ENCODE data around the gene PGC.
A peak's percentile ranks its signal among the peaks of the same experiment; 100 is the strongest.

The PGC gene

DNA sequence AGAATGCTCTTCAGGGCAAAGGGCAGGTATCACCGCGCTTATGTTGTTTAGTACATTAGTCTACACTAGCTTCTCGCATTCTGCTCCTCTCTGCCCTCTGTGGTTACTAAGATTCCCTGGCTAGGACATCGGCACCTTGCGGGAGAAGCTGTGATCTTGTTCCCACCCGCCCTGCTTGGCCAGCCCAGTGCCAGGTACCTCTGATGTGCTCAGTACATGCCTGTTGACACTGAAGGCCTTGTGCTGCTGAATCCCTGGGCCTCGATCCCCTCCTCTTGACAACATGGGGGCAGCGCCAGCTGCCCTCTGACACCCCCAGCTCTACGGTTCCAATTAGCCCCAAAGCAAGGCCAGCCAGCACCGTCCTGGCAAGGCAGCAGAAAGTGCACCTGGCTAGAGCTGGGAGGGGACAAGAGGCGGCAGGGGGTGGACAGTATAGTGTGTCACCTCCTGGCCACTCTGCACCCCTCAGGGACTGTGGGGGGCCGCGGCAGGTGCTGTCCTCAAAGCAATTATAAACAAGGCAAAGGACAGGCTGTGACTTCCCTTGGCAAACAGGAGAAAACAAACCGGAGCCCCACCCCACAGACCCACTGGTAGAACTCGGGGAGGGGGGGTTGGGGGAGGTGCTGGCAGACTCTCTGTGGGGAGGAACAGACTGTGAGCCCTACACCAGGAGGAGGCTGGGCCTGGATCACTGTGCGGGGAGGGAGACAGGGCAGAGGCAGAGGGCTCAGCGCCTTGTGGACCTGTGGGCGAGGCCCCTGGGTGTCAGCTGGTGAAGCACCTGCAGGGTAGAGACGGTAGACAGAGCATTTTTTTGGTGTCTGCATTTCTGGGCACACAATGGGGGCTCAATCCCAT, 18.9 kb downstream of the PGC start:
- no peak for DNase-seq

DNA sequence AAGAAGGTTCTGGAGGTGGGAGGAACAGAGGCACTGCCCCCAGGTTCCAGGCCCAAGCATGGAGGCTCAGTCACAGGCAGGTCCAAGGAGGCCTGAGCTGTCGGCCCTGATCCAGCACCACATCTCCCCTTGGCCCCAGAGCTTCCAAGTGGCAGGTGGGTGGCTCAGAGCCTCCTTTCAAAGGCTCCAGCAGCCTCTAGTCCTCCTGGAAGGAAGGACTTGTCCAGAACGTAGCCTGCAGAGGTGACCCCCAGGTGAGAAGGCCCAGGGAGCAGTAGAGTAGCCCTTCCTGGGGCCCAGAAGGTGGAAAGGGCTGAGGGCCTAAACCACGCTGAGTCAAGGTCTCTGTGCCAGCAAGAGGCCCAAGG, 19.5 kb downstream of the PGC start:
- no peak for DNase-seq

DNA sequence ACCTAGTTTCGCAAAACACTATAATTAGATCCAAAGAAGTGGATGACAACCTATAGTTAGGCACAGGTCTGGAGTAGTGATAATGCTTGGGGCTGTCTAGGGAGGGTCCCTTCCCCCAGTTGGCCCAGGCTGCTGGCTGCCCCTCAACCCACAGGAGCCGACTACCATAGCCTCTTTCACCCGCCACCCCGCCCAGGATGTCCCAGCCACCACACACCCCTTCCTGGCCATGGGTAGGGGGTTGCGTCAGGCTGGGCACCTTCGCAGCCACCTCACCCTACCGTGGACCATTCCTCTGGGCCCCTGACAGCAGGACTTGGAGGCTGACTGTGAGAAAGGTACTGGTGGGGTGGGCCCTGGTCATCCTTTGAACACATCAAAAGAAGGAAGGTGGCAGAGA, 20.3 kb downstream of the PGC start:
- DNase-seq = no peak

DNA sequence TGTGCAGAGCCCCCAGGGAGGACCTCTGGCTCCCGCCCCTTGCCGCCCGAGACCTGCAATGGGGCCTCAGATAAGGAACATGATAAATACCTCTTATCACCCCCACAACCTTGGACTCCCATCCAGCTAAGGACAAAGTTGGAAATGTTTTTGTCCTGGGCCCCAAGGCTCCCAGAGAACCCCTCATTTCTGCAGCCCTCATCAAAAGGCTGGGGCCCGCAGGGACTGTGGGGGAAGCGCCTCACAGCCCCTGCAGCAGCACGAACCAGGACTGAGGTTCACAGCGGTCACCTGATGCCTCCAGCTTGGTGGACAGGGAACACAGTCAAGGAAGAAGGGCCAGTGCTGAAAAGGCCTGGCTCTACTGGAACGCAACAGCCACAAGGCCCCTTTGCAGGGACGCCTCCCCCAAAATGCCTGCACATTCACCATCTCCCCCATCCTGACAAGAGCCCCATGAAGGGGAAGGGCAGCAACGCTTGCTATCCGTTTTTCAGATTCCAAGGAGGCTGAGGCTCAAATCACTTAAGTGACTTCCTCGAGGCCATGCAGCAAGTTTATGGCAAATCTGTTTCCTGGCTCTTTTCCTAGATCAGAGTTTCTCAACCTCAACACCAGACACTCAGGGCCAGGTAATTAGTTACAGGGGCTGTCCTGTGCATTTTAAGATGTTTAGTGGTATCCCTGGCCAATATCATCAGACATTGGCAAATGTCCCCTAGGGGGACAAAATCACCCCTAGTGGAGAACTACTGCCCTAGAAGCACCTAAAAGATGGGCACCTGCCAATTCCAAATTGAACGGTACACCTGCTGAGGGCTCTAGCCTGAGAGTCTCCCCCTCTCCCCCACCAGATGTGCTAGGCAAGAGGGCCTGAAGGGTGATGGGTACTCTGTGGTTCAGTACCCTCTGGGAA, 22.4 kb downstream of the PGC start:
- DNase-seq = no peak

DNA sequence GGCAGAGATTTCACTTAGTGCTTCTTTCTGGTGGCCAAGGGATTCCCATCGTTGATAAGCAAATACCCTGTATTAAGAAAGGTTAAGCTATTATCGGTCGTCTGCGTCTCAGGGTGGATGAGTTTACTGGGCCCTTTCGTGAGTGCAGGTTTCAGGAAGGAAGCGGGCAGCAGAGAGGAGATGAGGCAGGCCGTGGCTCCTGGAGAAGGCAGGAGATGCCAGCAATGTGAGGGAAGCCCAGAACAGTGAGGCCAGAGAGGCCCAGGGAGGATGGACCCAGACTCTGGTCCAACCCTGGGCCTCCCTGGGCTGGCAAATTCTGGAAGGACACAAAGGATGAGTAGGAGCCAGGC, 23.0 kb downstream of the PGC start:
- no peak for DNase-seq

DNA sequence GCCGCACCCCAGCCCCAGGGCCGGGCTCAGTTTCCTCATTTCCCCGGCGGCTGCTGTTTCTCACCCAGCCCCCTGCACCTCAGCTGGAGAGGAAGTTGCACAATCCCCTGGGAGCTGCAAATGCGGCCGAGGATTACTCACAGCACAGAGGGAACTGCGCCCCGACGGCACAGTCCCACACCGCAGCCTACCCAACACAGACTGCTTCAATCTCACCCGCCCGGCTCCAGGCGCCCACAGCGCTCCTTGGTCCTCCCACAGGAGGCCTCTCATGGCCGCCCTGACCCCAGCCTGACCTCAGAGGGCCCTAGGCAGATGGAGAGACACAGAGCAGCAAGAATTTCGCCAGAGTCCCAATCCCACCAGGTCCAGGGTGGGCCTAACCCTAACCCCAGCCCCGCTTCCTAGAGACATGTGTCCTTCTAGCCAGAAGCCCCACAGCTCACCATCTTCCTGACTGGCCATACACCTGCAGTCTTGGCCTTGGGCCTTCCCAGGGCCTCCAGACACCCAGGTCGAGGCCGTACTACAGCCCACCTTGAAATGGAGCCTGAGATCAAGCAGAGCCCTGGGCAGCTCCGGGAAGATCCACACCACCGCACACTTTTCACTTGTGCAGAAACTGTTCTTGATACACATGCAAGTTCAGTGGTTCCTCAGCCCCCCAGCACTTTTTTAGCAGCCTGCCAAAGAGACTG, 23.5 kb downstream of the PGC start:
- DNase-seq = peak; percentile 91 to 92

DNA sequence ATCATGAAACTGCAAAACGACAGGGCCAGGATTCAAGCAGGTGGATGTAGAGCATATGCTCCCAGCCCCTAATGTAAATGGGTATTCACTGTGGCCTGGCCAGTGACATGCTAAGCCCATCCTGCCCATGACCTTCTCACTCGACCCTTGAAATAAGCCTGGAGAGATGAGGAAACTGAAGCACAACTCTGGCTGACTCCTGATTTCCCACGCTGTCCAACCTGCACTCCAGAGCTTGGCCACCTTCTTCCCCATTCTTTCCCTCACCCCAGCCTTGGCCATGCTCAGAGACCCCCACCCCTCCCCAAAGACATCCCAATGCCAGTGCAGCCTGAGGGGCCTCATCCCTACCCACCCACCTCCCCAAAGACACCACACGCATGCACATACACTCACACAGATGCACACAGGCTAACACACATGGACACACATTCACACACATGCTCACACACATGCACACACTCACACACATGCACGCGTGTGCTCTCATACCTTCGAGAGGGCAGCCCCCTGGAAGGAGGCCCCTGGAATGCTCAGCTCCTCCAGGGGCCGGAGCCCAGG, 24.1 kb downstream of the PGC start:
- DNase-seq = peak in 1 of 2 experiments; percentile 25

DNA sequence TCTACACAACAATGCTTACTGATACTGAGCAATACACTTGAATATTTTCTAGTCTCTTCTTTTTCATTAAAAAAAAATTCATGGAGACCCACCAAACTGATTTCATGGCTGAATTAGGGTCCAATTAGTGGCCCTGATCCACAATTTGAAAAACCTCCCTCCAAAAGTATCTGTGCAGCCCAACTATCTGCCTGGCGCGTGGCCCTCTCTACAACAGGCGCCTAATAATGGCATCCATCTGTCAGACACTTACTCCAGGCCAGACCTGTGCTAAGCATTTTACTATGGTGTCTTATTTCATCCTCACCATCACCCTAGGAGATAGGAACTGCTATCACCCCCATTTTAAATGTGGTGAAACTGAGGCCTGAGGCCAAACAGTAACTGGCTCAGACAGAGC, 25.8 kb downstream of the PGC start:
- DNase-seq = no peak

DNA sequence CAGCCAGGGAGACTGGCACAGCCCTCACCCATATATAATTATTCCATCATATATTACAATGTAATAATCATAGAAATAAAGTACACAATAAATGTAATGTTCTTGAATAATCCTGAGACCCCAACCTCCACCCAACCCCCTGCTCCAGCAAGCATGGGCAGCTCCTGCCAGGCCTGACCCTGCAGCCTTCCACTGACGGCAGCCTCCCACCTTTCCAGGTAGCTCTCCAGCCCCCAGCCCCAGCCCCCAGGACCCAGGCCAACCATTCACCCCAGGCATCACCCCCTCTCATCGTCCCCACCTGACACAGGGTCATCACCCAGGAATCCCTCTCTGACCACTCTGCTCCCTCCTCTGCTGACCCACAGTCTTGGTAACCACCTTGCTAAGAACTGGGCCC, 26.4 kb downstream of the PGC start:
- no peak for DNase-seq

DNA sequence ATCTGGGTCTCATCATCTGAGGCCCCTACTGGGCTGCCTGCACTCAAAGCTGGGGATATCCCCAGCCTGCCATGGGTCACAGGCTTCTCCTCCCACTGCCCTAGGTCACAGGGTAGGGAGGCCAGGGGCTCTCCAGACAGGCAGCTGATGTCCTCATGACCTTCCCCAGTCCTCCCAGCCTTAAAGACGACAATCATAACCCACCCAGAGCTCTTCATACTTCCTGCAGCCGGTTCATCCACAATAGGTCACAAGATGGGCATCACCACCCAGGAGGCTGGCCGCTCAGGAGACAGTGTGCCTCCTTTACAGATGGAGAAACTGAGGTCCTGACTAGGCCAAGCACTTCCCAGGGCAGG, 27.0 kb downstream of the PGC start:
- no peak for DNase-seq

DNA sequence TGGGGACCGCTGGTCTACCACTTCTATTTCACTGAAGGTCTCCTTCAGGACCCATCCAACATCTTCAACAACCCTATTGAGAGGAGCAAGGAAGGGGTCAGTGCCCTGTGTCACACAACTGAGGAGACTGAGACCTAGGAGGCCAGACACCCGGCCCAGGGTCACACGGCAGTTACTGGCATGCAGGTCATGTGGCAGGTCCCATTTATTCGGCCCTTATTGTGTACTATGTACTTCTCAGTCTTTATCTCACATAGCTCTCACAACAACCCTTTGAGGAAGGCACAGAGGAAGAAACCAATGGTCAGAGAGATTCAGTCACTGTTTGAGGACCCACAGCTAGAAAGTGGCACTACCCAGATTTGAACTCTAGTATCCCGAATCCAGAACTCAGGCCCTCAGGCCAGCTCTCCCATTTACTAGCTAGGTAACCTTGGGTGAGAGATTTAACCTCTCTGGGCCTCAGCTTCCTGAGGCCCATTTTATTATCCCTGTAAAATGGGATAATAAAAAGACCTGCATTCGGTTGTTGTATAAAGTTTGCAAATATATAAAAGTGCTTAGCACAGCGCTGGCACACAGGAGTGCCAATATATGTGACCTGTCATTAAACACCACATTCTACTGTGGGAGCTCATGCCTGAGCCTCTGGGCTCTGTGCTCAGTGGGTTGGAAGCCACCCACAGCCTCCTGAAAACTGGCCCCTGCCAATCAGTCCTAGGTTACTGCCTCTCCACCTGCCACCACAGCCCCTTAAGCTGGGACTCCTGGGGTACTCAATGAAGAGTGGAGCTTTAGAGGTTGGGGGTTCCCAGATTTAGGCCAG, 27.5 kb downstream of the PGC start:
- DNase-seq = no peak

DNA sequence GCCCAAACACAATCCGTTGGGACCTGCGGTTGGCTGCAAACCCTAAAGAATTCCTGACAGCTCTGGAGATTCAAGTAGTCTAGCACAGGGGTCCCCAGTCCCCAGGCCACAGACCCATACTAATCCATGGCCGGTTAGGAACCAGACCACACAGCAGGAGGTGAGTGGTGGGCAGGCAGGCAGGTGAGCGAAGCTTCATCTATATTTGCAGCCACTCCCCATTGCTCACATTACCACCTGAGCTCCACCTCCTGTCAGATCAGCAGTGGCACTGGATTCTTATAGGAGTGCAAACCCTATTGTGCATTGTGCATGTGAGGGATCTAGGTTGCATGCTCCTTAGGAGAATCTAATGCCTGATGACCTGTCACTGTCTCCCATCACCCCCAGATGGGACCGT, 28.4 kb downstream of the PGC start:
- no peak for DNase-seq

DNA sequence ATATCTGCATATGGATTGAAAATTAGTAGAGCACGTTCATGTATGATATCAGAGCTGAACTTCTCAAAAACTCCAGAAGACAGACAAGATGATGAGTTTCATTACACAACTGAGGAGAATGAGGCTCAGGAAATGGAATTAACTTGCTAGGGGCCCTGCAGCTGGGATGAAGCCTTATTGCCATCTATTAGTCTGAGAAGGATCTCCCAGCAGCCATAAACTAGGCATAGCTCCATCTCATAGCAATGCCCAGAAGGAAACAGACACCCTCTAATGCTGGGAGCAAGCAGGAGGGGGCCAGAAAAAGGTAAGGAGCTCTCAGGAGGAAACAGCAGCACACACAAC, 29.8 kb downstream of the PGC start:
- no peak for DNase-seq

DNA sequence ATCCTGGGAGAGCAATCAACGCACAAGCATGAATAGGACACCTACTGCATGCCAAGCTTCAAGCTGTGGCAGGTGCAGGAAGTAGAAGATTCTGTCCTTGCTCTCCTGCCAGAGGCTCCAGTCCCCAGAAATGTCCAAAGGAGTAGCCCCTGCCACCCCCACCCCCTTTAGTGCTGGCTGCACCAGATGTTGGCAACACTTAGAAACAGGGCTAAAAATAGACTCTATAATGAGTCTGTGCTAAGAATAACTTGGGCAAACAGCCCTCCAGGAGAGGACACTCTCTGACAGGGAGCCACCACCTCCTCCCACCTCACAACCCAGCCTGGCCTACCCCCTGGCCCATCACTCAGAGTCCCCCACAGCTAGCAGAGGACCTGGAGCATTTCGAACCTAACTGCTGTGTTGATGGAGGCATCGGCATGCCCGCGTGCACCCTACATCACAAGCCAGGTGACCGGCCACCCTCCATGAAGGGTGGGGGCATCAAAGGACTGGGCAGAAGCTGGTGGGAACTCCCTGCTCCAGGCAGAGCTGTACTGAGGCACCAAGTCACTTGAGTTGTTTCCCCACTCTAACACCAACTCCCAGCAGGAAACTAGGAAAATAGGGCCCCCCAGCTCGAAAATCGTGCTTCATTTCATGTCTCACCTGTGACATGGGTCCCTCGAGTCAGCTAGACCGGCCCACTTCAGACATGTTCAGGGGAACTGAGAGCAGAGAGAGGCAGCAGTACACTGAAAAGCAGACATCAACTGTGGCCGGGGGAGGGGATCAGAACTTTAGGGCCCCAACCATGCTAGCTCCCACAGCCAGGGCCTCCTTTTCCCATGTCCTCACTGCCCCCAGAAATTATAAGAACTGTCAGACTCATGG, 30.4 kb downstream of the PGC start:
- no peak for DNase-seq

DNA sequence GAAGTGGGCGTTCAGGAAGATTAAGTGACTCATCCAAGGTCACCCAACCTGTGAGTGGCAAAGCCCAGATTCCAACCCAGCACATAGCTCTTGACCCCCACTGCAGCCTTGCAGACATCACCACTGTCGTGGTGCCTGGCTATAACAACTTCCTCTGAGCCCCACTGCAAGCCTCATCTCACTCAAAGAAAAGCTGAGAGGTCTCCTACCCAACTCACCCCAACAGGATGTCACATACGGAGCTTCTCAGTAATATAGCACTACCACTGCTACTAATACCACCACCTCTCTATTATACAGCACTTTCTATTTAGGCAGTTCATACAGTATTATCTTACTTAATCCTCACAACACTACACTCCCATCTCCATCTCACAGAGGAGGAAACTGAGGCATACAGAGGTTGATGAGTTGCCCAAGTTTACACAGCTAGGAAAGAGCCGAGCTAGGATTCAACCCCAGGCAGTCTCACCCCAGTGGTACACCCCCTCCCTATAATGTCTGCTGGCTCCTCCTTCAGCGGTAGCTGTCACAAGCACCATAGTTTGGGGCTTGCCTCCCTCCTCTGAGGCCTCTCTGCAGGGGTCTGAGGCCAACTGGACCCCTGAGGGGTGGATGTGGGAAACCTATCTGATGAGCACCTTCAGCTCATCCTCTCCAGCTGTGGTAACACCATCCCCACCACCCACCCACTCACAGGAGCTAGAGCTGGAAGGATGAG, 31.2 kb downstream of the PGC start:
- no peak for DNase-seq

DNA sequence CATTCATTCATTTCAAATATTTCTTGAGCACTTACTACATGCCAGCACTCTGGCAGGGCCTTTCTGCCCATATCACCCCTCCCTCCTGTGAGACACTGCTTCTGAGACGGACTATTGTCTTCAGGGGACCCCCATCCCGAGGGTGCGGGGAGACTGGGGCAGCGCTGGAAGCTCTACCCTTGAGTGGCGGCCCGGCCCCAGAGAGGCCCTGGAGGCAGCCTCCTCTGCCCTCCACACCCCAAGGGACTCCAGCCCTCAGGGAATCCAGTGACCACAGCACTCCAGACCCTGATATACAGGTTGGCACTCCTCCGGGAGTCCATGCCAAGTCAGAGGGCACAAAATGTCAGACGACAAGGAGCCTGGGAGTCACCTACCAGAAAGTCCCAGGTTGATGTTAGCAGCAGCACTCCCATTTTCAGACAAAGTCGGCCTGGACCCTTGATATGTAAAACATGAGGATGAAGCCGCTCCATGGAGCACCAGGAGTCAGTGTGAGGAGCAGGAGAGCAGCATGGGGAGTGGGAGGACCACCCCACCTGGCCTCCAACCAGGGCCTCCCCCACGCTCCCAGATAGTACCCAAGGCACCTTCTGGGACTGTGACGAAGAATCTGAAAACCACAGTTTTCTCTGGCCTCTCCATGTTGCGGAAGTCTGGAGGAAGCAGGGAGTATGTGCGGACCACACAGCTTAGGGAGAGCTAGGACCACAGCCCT, 32.5 kb downstream of the PGC start:
- no peak for DNase-seq

DNA sequence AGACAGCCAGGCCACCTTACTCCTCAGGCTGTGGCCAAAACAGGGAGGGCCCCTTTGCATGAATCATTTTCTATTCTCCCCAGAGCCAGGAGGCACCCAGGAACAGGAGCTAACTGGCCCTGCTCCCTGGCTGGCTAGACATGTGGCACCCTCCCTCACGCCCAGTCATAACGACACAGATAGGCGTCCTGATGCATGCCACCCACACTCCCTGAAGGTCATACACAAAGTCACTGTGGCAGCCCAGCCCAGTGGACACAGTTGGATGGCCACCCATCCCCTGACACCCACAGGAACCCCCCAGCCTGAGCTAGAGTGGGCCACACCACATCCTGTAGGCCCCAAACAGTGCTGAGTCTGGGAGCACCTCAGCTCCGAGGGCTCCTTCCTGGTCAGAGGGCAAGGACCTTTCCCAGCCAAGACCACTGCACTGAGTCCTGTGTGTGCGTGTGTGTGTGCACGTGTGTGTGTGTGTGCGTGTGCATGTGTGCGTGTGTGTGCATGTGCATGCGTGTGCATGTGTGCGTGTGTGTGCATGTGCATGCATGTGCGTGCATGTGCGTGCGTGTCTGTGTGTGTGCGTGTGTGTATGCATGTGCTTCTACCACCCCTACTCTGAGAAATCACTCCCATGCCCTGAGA, 33.4 kb downstream of the PGC start:
- DNase-seq = no peak

DNA sequence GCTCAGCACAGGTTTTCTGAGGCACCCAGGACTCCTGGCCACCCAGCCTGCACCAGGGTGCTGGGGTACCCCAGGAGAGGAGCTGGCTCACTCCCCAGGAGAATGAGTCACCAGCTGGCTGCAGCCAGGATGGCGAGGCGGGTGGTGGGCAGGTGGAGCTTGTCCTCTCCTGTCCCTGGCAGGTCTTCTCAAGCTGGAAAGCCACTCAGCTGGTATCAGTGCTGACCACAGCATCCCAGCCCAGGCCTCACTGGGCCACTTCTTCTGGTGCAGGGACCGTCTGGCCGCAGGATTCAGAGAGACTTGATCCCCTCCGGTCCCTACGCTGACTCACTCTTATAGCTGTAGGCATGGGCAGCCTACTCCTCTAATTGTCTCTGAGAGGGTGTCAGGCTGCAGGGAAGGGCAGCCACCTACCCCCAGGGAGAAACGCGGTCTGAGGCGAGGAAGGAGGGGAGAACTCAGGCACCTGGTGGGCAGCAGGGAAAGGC, 34.0 kb downstream of the PGC start:
- no peak for DNase-seq

DNA sequence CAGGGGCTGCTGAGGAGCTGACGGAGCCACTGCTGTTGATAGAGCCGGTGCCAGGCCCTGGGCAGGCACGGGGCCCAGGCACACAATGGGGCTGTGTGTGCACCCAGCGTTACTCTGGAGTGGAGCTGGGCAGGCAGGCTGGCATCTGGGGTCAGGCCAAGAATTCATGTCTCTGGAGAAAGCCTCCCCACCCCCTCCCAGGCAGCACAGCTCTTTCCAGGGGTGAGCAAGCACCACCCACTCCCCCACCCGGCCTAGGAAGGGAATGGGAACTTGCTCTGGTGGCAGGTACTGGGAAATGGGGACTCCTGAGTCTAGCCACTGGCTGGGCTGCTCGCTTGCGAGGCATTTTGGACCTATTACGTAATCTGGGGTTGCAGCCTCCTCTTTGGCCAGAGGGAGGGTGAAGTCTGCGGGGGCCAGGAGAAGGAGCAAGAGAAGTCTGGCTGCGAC, 34.5 kb downstream of the PGC start:
- DNase-seq = no peak

Measured in Kasumi-1 (cell line).